Measurements from ENCODE around the gene TXNRD2. TPM values are rescaled to one million over a fixed set of nuclear protein-coding genes. Genes with fewer than 3 reads are reported as not detected.

TXNRD2 gene
- total and polyA plus RNA-seq, 8 donors: 6.4 to 69.5 (median 42.3) TPM

- H3K4me1 ChIP-seq: peaks cover 9 to 35% (median 25%) of the 10 kb centered on the region in 4 donors
- no peak for DNase-seq
- TF ChIP-seq EP300 (IDR thresholded peaks at IDR 0.05) (no peak), CTCF (IDR thresholded peaks at IDR 0.05) (no peak), POLR2A (IDR thresholded peaks at IDR 0.05) (no peak), POLR2AphosphoS5 (IDR thresholded peaks at IDR 0.05) (no peak)
- H3K27ac ChIP-seq: no peak overlapping the region
- peaks cover 14 to 52% (median 40%) of the 10 kb centered on the region in 4 donors for H3K36me3 ChIP-seq
- H3K4me3 ChIP-seq: no peak overlapping the region
- intact Hi-C loops (cut with DNase I; ENCODE audit: low total_unique reads): no loop called here
- no peaks in the 10 kb centered on the region for H3K27me3 ChIP-seq
- WGBS, 5 donors: 89 to 98% (median 94%) methylated on average over 12 to 33 of the region's 33 CpGs
- H3K9me3 ChIP-seq: no peaks in the 10 kb centered on the region
These were observed 39.7 kb upstream of the TXNRD2 start for GRCh38 chr22:19981171-19981960.

- Histone ChIP-seq H3K36me3 (peaks cover 14 to 52% (median 40%) of the 10 kb centered on the region in 4 donors), H3K4me3 (no peak overlapping the region), H3K27me3 (no peaks in the 10 kb centered on the region), H3K27ac (no peak overlapping the region), H3K4me1 (peaks cover 3 to 29% (median 19%) of the 10 kb centered on the region in 4 donors), H3K9me3 (no peaks in the 10 kb centered on the region)
- intact Hi-C loops (cut with DNase I; ENCODE audit: low total_unique reads): no loop called here
- DNase-seq: no peak
- TF ChIP-seq POLR2AphosphoS5 (IDR thresholded peaks at IDR 0.05) (no peak), CTCF (IDR thresholded peaks at IDR 0.05) (no peak), POLR2A (IDR thresholded peaks at IDR 0.05) (no peak), EP300 (IDR thresholded peaks at IDR 0.05) (no peak)
- 88 to 100% (median 94%) methylated on average over 3 to 7 of the region's 7 CpGs for WGBS, 5 donors
These were observed 39.1 kb upstream of the TXNRD2 start for GRCh38 chr22:19980766-19981165.

DNA sequence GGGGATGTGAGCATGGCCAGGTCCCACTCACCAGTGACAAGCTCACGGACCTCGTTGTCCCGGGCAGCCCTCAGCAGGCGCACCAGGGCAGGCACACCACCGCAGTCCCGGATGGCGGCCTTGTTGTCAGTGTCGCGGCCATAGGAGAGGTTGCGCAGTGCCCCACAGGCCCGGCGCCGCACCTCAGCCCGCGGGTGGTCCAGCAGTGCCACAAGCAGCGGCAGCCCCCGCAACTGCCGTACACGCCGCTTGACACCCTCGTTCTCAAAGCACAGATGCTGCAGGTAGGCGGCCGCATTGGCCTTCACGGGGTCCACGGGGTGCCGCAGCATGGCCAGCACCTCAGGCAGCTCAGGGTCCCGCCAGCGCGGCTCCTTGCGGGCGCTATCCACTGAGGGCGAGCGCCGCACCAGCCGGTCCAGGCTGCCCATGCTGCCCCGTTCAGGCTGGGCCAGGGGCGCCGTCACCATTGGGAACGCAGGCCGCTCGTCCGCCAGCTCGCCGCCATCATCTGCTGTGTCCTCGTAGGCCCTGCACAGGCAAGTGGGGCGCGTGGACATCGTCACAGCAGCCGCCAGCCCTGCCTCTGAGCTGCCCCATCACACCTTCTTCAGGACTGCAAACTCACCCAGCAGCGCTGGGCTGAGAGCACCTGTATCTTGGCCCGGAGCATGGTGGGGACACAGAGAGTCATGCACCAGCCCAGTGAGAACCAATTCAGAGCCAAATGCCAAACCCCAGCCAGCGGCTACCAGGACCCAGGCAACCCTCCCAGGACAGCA, 38.3 kb upstream of the TXNRD2 start:
- Histone ChIP-seq H3K9me3 (no peaks in the 10 kb centered on the region), H3K4me3 (no peak overlapping the region), H3K27ac (no peak overlapping the region), H3K4me1 (peaks cover 3 to 26% (median 14%) of the 10 kb centered on the region in 4 donors), H3K27me3 (no peaks in the 10 kb centered on the region), H3K36me3 (peaks cover 14 to 52% (median 40%) of the 10 kb centered on the region in 4 donors)
- intact Hi-C loops (cut with DNase I; ENCODE audit: low total_unique reads): loop anchor here (5.0 kb wide), 1 partner anchor 32 kb away; no protein-coding TSS in a partner anchor
- no peak for DNase-seq
- TF ChIP-seq POLR2AphosphoS5 (IDR thresholded peaks at IDR 0.05) (no peak), POLR2A (IDR thresholded peaks at IDR 0.05) (no peak), EP300 (IDR thresholded peaks at IDR 0.05) (no peak), CTCF (IDR thresholded peaks at IDR 0.05) (no peak)
- 92 to 95% (median 95%) methylated on average over 26 to 52 of the region's 52 CpGs for WGBS, 5 donors

DNA sequence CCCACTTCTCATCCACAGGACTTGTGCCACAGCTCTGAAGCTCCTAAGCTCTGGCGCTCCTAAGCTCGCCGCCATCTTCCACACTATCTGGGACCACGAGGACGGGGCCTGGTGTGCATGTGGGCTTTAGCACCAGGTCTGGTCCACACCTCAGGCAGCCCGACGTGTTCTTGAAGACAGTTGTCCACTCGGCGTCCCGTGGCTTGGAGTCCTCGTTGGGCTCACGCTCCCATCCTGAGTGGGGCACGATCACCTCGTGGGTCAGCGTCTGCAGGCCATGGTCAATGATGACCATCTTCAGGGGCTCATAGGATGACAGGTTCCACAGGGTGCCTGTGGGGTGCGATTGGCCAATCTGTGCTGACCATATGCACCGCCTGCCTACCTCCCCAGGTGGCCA, 37.1 kb upstream of the TXNRD2 start:
- Histone ChIP-seq H3K9me3 (no peaks in the 10 kb centered on the region), H3K27me3 (no peaks in the 10 kb centered on the region), H3K4me3 (no peak overlapping the region), H3K27ac (no peak overlapping the region), H3K4me1 (peaks cover 4 to 24% (median 13%) of the 10 kb centered on the region in 4 donors), H3K36me3 (peaks cover 14 to 53% (median 41%) of the 10 kb centered on the region in 4 donors)
- no peak for DNase-seq
- 94 to 97% (median 95%) methylated on average over 13 to 17 of the region's 17 CpGs for WGBS, 5 donors
- TF ChIP-seq POLR2A (IDR thresholded peaks at IDR 0.05) (no peak), POLR2AphosphoS5 (IDR thresholded peaks at IDR 0.05) (no peak), CTCF (IDR thresholded peaks at IDR 0.05) (no peak), EP300 (IDR thresholded peaks at IDR 0.05) (no peak)
- intact Hi-C loops (cut with DNase I; ENCODE audit: low total_unique reads): loop anchor here (5.0 kb wide), 1 partner anchor 34 kb away; no protein-coding TSS in a partner anchor
